ENCODE measurements around the gene CEACAM5.
A peak's percentile ranks its signal among the peaks of the same experiment; 100 is the strongest.

The CEACAM5 gene

GRCh38 chr19:41708481-41708880 lies at the start of gene CEACAM5:
Gene CEACAM5 (plus strand): TSS chr19:41708626. CDS start chr19:41708732, 106 bp downstream.
- no peak for DNase-seq

DNA sequence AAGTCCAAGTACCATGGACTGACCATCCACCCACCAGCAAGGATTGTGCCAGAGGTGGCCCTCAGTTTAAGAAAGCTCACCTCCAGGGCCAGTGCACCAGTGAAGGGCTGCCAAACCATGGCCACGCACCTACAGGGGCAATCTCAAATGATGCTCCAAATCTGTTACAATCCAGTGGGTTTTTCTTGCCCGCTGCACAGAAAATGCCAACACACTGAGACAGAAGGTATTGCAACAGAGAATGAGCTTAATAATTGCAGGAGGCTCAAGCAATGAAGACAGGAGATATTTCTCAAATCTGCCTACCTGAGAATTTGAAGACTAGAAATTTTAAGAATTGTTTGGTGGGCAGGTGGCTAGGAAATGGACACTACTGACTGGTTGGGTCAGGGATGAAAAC lies 42.4 kb upstream of the CEACAM5 start:
- no peak for DNase-seq

- DNase-seq, result no peak
These were observed 40.1 kb upstream of the CEACAM5 start for GRCh38 chr19:41668315-41668714.

- DNase-seq, result no peak
These were observed 37.7 kb upstream of the CEACAM5 start for GRCh38 chr19:41670755-41671154.

DNA sequence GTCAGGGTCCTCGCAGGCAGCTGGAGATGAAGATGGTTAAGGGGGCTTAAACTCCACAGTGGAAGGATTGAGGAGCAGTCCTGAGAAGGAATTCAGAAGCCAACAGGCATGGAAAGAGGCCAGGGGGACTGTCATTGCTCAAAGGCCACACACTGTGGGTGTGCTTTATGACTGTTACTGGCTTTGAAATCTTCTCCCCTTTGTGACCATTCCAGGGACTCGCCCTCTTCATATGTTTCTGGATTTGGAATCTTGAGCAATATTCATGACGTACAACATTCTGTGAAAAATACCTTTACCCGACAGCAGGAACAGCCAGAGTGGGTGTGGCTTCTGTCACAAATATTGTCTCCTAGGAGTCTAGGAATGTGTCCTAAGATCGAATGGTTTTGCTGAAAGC lies 36.9 kb upstream of the CEACAM5 start:
- DNase-seq, result no peak

- no peak for DNase-seq
These were observed 26.0 kb upstream of the CEACAM5 start for GRCh38 chr19:41682437-41682836.

- DNase-seq, result no peak
These were observed 21.0 kb upstream of the CEACAM5 start for GRCh38 chr19:41687419-41687818.

- DNase-seq, result no peak
These were observed 20.3 kb upstream of the CEACAM5 start, which contains the start of gene CEACAM7 for GRCh38 chr19:41688098-41688497. Gene CEACAM7 (minus strand): TSS chr19:41688270. CDS start chr19:41688165, 105 bp downstream.

DNA sequence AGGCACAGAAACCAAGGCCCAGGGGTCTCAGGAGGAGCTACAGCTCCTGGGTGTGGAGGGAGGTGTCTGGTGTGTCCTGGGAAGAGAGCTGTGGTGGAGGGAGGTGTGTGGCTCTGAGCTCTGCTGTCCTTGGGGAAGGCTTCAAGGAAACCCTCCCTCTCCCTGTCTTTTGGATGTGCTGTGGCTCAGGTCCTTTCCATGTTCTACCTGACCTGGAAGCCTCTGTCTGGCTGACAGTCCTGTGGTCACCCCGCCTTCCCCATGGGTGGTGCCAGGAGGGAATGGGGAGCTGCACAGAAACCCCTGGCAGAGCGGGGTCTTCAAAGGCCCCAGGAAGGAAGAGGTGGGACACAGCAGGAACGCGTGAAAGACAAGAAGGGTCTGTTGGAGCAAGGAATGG lies 19.7 kb upstream of the CEACAM5 start:
- DNase-seq, result no peak

DNA sequence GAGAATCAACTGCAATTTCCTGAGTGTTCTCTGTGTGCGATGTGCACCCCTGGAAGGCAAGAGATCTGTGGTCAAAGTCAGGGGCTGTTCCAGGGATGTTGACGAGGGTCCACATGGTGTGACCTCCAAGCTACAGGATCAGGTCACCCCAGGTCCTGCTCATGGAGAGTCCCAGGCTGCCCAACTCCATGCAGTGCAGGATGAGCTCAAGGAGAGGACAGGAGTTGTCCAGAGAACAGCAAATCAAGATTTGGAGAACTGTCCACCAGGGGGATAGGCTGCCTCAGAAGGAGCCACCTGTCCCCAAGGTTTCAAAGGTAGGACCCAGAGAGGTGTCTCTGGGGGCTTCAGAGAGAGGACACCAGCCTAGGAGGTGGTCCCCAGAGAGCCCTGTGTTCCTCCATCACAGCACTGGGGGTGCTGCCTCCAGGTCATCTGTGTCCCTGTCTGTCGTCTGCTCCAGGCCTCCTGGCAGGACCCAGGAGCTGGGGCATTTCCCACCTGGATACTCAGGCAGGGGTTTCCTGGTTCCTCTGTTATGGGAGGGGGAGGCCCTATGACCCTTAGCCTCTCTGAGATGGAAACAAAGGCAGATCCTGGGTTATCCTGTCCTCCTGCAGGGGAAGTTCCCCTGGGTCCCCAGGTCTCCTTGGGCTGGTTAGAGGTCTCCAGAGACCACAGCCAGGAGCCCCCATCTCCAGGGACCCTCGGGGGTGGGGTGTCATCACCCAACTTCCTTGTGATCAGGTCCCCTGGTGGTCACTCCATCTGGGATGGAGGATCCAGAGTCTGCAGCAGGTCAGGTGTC lies 18.2 kb upstream of the CEACAM5 start:
- no peak for DNase-seq

GRCh38 chr19:41690801-41691065 lies 17.7 kb upstream of the CEACAM5 start:
- no peak for DNase-seq

GRCh38 chr19:41691268-41691970 lies 17.0 kb upstream of the CEACAM5 start:
- peak; percentile 28 for DNase-seq

- DNase-seq, result no peak
These were observed 14.2 kb upstream of the CEACAM5 start for GRCh38 chr19:41694196-41694595.

GRCh38 chr19:41694831-41695635 lies 13.4 kb upstream of the CEACAM5 start:
- no peak for DNase-seq

GRCh38 chr19:41695745-41696144 lies 12.7 kb upstream of the CEACAM5 start:
- no peak for DNase-seq

GRCh38 chr19:41696402-41697197 lies 11.8 kb upstream of the CEACAM5 start:
- no peak for DNase-seq

GRCh38 chr19:41697198-41697855 lies 11.1 kb upstream of the CEACAM5 start:
- DNase-seq, result no peak

GRCh38 chr19:41698746-41699230 lies 9.6 kb upstream of the CEACAM5 start:
- DNase-seq, result no peak

GRCh38 chr19:41699231-41699967 lies 9.0 kb upstream of the CEACAM5 start:
- DNase-seq, result no peak

DNA sequence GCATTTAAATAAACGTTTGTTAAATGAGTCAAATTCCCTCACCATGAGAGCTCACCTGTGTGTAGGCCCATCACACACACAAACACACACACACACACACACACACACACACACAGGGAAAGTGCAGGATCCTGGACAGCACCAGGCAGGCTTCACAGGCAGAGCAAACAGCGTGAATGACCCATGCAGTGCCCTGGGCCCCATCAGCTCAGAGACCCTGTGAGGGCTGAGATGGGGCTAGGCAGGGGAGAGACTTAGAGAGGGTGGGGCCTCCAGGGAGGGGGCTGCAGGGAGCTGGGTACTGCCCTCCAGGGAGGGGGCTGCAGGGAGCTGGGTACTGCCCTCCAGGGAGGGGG lies 8.5 kb upstream of the CEACAM5 start:
- no peak for DNase-seq

All from activated CD4-positive, alpha-beta T cell treated with anti-CD3 and anti-CD28 coated beads, Interleukin-2, amount 50 U/mL, for 16 hours (primary cell).